Left ventricle myocardium superior (tissue), 1 donor: ENCODE data around the gene ZNF219. TPM values are rescaled to one million over a fixed set of nuclear protein-coding genes. Genes with fewer than 3 reads are reported as not detected.

ENCODE experiments used
- ATAC-seq: fragments of 200-7000 bp; cut with Tn5 transposase; one replicate; pipeline ENCODE4 v1.9.1; 2020; ENCODE audit warnings: mild to moderate bottlenecking, moderate library complexity
- DNase-seq: peaks from one replicate; pipeline ENCODE4 v3.0.0-alpha.2; 2020
- intact Hi-C: fragments of 100-400 bp; cut with micrococcal nuclease; formaldehyde crosslinking; loops from one replicate; pipeline ENCODE4 v1.11.0; 2022
- total RNA-seq: library from RNA; stranded (reverse); fragmentation: NEBNext Ultra II Directional; extraction: Animal tissue kit (Norgen Biotek cat#: 25700); gene quantifications from one replicate; pipeline ENCODE4 v1.2.1, GENCODE V29; 2021
- donor health status: DM: no; HTN: yes; CAD: no; lungs with severe emphysema.

The ZNF219 gene
- total RNA-seq, 1 donor from 2014 or later: 57.0 TPM

DNA sequence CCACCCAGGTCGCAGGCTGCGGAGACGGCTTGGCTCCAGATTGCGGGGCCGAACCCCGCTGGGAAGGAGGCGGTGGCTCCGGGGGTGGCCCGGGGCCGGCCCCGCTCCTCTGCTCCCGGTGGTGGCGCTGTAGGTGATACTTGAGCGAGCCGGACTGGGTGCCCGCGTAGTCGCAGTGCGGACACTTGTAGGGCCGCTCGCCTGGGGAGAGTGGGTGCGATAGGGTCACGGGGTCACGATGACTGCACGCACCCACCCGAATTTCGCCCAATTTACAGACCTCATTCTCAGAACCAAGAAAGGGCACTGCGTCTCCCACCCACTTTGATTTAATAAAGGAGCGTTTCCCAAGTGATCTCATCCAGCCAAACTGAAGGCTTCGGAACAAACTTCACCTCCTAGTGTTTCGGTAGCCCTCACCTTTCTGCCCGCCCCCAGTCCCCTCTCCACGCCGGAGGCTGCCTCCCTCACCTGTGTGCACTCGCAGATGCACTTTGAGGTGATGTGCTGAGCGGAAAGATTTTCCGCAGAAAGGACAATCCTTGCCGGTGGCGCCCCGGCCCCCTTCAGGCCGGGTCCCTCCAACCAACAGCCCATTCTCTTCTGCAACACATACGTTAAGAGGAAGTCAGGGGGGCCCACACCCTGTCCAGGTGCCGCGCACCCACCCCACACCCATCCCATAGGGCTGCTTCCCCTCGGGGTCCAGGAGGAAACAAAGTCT, 7.4 kb downstream of the ZNF219 start:
- ATAC-seq (no peak), DNase-seq (no peak)
- intact Hi-C loops: no loop called here

- DNase-seq: peak; percentile 67
- ATAC-seq: peak; percentile 2
- intact Hi-C loops: no loop called here
These were observed 8.1 kb downstream of the ZNF219 start for GRCh38 chr14:21090194-21090939.

GRCh38 chr14:21089877-21090193, 8.6 kb downstream of the ZNF219 start:
- no peak for DNase-seq
- intact Hi-C loops: no loop called here
- ATAC-seq: no peak

GRCh38 chr14:21089271-21089670, 9.2 kb downstream of the ZNF219 start:
- no peak for ATAC-seq
- intact Hi-C loops: no loop called here

DNA sequence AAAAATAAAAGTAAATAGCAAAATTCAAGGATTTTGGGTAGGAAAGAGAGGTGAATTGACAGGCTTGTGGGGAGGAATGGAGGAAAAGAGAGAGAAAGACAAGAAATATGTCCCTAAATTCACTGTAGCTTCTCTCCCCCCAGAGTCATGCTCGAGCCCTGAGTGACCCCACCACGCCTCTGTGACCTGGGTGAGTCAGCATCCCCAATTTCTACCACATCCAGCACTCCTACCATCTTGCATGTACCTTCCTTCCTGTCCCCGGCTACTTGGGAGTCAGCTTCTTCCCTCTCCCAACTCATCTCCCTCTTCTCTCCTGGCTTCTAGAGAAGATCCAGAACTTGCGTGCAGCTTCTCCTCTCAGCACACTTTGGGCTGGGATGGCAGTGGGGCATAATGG, 9.8 kb downstream of the ZNF219 start:
- DNase-seq: no peak
- intact Hi-C loops: no loop called here
- ATAC-seq: no peak

More at GRCh38 chr14:21089271-21089670, 9.2 kb downstream of the ZNF219 start:
- no peak for DNase-seq

DNA sequence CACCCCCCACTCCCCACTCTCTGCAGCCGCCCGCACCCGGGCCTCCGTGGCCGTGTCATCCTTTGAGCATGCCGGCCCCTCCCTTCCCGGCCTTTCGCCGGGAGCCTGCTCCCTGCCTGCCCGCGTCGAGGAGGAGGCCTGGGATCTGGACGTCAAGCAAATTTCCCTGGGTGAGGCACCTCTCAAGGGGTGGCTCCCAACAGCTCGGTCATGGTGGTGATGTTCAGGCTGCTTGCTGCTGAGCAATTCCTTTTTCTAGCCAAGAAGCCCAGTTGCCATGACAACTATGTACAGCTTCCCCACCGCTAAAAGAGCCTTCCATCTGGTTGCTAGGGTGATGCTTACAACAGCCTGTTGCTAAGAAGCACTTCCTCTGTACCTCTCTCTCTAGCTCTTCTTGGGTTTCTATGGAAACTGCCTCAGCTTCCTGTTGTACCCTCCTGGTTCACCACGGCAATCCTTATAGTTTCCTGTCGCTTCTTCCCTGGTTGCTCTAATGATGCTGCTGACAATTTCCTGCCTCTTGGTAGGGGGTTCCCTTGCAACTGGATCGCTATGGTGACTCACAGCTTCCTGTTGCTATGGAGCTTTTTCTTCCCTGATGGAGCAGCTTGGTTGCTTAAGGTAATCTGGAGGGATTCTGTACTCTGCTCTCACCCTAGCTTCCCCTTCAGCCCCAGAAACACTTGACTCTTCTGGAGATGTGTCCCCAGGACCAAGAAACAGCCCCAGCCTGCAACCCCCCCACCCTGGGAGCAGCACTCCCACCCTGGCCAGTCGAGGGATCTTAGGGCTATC, 11.0 kb downstream of the ZNF219 start:
- intact Hi-C loops: no loop called here
- ATAC-seq (peak; percentile 20), DNase-seq (peak; percentile 42)

DNA sequence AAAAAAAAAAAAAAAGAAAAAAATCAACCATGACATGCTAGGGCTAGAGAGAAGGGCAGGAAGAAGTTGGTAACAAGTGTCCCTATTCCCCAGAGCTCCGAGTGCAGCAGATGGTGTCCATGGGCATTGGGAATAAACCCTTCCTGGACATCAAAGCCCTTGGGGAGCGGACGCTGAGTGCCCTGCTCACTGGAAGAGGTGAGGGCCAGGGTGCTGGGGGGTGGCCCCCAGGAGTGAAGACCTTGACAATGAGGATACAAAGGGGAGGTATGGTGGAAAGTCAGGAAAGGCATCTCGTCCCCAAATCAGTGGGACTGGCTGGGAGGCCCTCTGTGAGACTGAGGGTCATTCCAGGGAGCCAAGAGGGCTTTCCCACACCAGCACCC, 11.6 kb downstream of the ZNF219 start:
- intact Hi-C loops: no loop called here
- ATAC-seq (no peak), DNase-seq (no peak)

DNA sequence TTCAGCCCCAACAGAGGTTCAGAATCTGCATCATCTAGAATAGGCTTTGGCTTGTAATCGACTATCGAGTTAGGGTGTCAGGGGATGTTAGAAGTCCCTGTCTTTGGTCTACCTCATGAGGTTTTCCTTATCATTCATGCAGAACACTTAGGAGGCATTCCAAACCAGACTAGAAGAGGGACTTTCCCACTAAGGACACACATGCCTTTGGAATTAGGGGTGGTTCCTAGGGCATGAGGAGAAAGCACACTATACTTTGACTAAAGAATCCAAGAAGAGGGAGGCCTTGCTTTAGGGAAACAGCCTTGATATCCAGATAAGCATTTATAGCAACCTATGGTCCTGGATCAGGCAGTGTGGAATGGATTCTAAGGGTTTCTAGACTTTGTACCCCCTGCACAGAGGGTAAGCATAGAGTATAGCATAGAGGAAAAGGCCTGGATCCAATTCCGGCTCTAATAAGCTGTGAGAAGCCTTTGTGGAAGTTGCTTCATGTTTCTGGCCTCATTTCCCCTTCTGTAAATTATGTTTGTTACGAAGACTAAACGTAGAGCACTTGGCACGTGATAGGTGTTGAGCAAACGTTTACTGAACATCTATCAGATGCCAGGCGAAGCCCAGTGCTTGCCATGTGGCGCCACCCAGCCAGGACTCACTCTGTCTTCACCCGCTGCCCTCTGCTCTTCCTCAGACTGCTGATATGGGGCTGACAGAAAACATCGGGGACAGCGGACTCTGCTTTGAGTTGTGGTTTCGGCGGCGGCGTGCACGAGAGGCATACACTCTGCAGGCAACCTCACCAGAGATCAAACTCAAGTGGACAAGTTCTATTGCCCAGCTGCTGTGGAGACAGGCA, 13.2 kb downstream of the ZNF219 start:
- intact Hi-C loops: no loop called here
- peak; percentile 75 for ATAC-seq

GRCh38 chr14:21084396-21084795, 14.1 kb downstream of the ZNF219 start:
- intact Hi-C loops: no loop called here
- ATAC-seq: no peak

More for the DNA sequence above, 13.2 kb downstream of the ZNF219 start:
- DNase-seq: peak; percentile 70

DNA sequence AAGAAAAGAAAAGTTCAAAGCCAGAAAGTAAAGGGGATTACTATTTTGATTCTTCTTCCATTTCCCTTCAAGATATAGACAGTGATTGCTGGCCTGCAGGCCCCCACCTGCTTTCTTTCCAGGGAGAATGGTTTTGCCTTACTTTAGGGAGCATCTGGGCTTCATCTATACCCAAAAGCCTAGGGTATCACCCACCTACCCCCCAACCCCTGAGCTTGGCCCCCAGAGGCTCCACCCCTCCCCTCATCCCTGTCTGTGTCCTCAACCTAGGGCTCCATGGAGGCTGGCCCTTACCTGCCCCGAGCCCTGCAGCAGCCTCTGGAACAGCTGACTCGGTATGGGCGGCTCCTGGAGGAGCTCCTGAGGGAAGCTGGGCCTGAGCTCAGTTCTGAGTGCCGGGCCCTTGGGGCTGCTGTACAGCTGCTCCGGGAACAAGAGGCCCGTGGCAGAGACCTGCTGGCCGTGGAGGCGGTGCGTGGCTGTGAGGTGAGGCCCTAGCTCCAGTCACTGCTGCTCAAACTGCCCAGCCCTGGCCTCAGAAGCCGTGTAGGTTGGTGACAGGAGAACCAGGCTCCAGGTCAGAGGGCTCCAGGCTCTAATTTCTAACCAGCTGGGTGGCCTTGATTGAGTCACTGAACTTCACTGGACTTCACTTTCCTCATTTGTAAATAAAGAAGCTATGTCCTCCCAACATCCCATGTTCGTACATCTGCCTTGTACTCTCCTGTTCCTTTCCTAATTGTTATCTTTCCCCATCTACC, 14.7 kb downstream of the ZNF219 start:
- ATAC-seq (no peak), DNase-seq (no peak)
- intact Hi-C loops: no loop called here

More at GRCh38 chr14:21084396-21084795, 14.1 kb downstream of the ZNF219 start:
- DNase-seq: no peak

DNA sequence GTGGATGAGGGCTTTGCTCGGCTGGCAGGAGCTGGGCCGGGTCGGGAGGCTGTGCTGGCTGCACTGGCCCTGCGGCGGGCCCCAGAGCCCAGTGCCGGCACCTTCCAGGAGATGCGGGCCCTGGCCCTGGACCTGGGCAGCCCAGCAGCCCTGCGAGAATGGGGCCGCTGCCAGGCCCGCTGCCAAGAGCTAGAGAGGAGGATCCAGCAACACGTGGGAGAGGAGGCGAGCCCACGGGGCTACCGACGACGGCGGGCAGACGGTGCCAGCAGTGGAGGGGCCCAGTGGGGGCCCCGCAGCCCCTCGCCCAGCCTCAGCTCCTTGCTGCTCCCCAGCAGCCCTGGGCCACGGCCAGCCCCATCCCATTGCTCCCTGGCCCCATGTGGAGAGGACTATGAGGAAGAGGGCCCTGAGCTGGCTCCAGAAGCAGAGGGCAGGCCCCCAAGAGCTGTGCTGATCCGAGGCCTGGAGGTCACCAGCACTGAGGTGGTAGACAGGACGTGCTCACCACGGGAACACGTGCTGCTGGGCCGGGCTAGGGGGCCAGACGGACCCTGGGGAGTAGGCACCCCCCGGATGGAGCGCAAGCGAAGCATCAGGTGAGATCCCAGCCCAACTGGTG, 16.8 kb downstream of the ZNF219 start:
- DNase-seq (no peak), ATAC-seq (no peak)
- intact Hi-C loops: no loop called here

- intact Hi-C loops: loop anchor here (10.0 kb wide), 1 partner anchor 64 kb away; no protein-coding TSS in a partner anchor
- DNase-seq (no peak), ATAC-seq (no peak)
These were observed 19.7 kb downstream of the ZNF219 start for GRCh38 chr14:21078726-21079125.

- intact Hi-C loops: loop anchor here (10.0 kb wide), 1 partner anchor 63 kb away; no protein-coding TSS in a partner anchor
- DNase-seq: no peak
- ATAC-seq: no peak
These were observed 20.2 kb downstream of the ZNF219 start for GRCh38 chr14:21078287-21078686.

- DNase-seq (no peak), ATAC-seq (no peak)
- intact Hi-C loops: loop anchor here (10.0 kb wide), 1 partner anchor 63 kb away; no protein-coding TSS in a partner anchor
These were observed 20.8 kb downstream of the ZNF219 start for GRCh38 chr14:21077672-21078071.

DNA sequence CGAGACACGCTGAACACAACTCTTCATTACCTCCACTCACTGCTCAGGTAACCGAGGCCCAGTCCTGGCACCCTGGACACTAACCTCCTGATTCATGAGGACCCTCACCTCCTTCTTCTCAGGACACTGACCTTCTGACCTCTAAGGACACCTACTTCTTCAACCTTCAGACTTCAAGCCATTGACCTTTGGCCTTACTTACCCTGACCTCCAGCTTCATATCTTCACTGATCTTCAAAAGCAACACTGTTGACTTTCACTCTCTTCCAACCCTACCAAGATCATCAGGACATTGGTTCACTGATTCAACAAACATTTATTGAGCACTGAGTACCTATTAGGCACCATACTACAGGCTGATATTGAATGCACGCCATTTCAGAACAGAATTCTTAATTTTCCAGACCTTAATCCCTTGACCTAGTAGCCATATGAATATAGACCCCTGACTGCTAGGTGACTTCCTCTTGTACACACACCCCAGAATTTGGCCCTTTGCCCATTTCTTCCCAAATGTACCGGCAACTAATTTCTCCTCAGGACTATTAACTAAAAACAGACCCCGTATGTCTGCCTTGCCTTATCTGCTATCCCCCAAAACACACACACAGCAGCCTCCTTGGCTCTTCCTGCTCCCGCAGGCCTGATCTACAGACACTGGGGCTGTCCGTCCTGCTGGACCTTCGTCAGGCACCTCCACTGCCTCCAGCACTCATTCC, 22.6 kb downstream of the ZNF219 start:
- intact Hi-C loops: loop anchor here (10.0 kb wide), 1 partner anchor 61 kb away; no protein-coding TSS in a partner anchor
- ATAC-seq: no peak

GRCh38 chr14:21074398-21075272, 23.8 kb downstream of the ZNF219 start:
- intact Hi-C loops: loop anchor here (10.0 kb wide), 1 partner anchor 60 kb away; no protein-coding TSS in a partner anchor
- DNase-seq: no peak
- no peak for ATAC-seq

More for the DNA sequence above, 22.6 kb downstream of the ZNF219 start:
- DNase-seq: no peak
